KOPT-K1 (cell line): ENCODE measurements around the gene SLC44A3.

ENCODE experiments used
- H3K27ac ChIP-seq: fragments of 200-600 bp; sonication (generic); 2 replicates; pipeline ENCODE4 v1.5.1; 2016; ENCODE audit warnings: antibody characterized with exemption, mild to moderate bottlenecking, low read depth, low read length; ENCODE audit not compliant: poor library complexity, severe bottlenecking
- H3K36me3 ChIP-seq: fragments of 200-600 bp; sonication (generic); 2 replicates; pipeline ENCODE4 v1.5.1; 2017; ENCODE audit warnings: antibody characterized with exemption, mild to moderate bottlenecking, low read length, moderate library complexity; ENCODE audit not compliant: insufficient read depth
- H3K9me3 ChIP-seq: fragments of 200-600 bp; sonication (generic); 2 replicates; pipeline ENCODE4 v1.5.1; 2017; ENCODE audit warnings: antibody characterized with exemption, low read length, mild to moderate bottlenecking; ENCODE audit not compliant: insufficient read depth, poor library complexity, severe bottlenecking

The SLC44A3 gene

GRCh38 chr1:94888201-94888600 lies 68.0 kb downstream of the SLC44A3 start:
- Histone ChIP-seq H3K36me3 (no peaks in the 10 kb centered on the region), H3K27ac (no peak overlapping the region), H3K9me3 (no peaks in the 10 kb centered on the region)

DNA sequence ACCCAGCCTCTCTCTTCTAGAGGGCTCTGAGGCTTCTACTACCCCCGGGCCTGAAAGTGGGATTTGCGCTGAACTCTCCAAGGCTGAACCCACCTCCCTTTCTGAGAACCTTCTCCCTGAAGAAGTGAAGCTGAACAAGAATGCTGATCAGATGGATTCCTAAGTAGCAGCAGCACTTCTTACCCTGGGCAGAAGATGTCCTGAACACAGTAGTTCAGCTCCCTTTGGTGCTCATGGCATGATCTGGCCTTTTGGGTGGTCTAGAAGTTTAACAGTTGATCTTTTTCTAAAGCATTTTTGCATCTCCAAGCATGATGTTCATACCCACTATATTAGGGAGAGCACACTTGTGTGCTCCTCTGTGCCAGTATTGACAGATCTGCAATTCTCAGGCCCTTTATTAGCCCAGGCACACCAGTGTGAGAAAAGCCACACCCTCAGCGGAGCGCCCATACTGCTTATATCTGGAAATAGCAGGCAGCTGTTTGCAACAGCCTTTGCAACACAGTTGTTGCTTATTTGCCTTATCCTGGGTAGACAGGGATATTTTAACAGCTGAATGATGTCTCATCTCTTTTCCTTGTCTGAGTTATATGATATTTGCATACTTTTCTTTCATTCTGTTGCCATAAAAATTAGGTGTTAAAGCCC lies 72.6 kb downstream of the SLC44A3 start:
- Histone ChIP-seq H3K9me3 (no peaks in the 10 kb centered on the region), H3K36me3 (peaks cover 19% of the 10 kb centered on the region), H3K27ac (no peak overlapping the region)

GRCh38 chr1:94894630-94895029 lies 74.5 kb downstream of the SLC44A3 start:
- H3K9me3 ChIP-seq = no peaks in the 10 kb centered on the region
- H3K36me3 ChIP-seq = peaks cover 35% of the 10 kb centered on the region
- no peak overlapping the region for H3K27ac ChIP-seq

DNA sequence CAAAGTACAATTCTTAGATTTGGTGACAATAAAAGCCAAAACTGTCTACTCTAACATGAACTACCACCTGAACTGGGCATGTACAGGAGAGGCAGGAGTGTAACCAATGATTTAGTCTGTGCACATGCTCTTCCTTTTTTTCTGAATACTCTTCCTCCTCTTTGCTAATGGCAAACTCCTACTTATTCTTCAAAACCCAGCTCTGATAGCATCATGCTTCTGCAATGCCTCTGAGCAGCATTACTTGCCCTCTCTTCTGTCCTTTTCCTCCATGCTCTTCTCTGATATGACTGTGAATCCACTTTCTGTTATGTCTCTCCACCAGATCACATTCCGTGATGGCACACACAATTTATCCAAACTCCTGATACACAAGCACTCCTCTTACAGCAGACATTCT lies 75.4 kb downstream of the SLC44A3 start:
- Histone ChIP-seq H3K9me3 (no peaks in the 10 kb centered on the region), H3K36me3 (peaks cover 35% of the 10 kb centered on the region), H3K27ac (no peak overlapping the region)

DNA sequence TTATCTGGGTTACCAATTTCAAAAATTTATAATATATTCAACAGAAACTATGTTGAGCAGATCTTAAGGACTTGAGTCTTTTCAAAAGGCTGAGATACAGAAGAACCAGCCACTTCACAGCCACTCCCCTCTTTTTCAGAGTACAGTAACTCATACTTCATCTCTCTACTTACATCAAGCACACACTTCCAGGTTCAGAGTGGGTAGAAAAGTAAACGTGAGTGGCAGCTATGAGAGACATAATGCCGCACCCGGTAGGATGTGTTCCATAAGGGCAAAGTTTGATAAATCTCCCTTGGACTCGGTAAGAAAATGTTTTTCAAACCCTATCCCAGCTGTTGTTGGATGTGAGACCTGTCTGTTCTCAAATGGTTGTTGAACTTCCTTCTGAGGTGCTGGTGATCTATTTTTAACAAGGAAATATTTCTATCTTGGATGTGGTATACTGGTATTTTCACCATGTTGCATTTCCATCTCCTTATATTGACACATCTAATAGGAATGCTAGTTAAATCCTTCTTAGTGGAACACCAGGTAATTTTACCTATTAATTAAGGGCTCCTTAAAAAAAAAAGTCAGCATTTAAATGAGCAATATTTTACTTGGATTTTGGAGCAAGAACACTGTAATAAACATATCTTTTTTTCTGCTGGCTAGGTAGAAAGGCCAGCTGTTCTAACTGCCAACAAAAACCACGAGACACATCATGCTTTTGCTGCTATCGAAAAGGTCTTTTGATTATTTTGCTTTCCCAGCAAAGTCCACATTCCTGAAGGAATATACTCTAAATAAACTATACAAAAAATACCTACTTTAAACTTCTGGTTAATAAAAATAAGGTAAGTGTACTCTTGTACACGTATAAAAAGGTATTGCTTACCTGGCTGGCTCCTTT lies 78.6 kb downstream of the SLC44A3 start:
- Histone ChIP-seq H3K9me3 (no peaks in the 10 kb centered on the region), H3K36me3 (peaks cover 35% of the 10 kb centered on the region), H3K27ac (no peak overlapping the region)

DNA sequence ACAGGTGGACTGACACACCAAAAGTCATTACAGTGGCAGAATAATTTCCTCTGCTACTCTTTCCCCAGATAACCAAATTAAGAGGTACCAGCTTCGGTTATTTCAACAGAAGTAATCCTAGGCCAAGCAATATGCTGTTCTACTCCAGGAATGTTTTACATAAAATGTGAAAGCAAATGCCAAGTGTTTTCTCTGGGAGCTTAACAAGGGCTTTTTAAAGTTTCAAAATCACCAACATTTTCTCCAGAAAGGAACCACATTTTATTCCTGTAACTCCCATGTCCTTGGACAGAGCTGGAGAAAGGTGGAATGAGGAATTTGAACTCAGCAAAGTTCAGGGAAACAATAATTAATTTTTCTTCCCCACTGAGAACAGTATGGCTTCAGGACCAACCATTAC lies 79.6 kb downstream of the SLC44A3 start:
- no peaks in the 10 kb centered on the region for H3K9me3 ChIP-seq
- H3K27ac ChIP-seq = no peak overlapping the region
- H3K36me3 ChIP-seq = peaks cover 35% of the 10 kb centered on the region

GRCh38 chr1:94901841-94902240 lies 81.7 kb downstream of the SLC44A3 start:
- peaks cover 20% of the 10 kb centered on the region for H3K36me3 ChIP-seq
- H3K9me3 ChIP-seq = no peaks in the 10 kb centered on the region
- no peak overlapping the region for H3K27ac ChIP-seq

GRCh38 chr1:94903280-94904009 lies 83.3 kb downstream of the SLC44A3 start:
- H3K27ac ChIP-seq = no peak overlapping the region
- peaks cover 11% of the 10 kb centered on the region for H3K36me3 ChIP-seq
- no peaks in the 10 kb centered on the region for H3K9me3 ChIP-seq

DNA sequence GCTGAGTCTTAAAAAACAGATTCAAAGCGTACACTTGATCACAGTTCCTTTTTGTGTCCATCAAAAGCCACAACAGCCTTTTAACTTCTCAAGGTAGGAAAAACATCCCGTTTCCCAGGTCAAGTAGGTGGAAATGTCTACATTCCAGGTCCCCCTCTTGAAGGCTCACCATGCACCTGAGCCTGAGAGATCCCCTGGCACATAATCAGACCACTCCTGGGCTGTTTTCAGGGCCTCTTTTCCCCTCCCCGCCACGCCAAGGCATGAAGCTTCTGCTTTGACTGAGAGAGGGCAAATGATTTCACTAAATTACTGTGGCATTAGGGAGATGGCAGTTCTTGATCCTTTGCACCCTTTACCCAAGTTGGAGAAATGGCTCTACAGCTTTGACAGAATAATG lies 85.0 kb downstream of the SLC44A3 start:
- Histone ChIP-seq H3K27ac (no peak overlapping the region), H3K9me3 (no peaks in the 10 kb centered on the region), H3K36me3 (no peaks in the 10 kb centered on the region; the same call in 1 of the 2 replicates)

DNA sequence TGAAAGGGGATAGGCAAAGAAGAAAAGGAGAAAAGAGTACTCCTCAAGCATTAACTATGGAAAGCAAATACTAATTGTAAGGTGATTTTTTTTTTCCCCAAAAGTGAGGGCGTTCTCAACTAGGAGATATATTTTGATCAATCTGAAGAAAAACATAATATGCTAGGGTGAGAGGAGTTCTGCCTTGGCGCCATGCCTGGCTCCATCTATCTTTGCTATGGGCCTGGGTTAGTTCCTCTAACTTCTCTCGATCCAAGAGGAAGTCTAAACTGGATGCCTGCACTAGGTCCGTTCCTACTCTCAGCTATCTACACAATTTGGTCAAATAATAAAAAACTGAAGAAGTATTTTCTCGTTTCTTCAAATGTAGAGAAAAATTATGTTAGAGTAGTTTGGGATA lies 86.2 kb downstream of the SLC44A3 start:
- no peak overlapping the region for H3K27ac ChIP-seq
- no peaks in the 10 kb centered on the region; the same call in 1 of the 2 replicates for H3K36me3 ChIP-seq
- no peaks in the 10 kb centered on the region for H3K9me3 ChIP-seq

- no peak overlapping the region for H3K27ac ChIP-seq
- H3K9me3 ChIP-seq = no peaks in the 10 kb centered on the region
- H3K36me3 ChIP-seq = no peaks in the 10 kb centered on the region; the same call in 1 of the 2 replicates
Observed at GRCh38 chr1:94907136-94907535, 87.0 kb downstream of the SLC44A3 start.

- Histone ChIP-seq H3K27ac (no peak overlapping the region), H3K36me3 (no peaks in the 10 kb centered on the region), H3K9me3 (no peaks in the 10 kb centered on the region)
Observed at GRCh38 chr1:94908190-94908589, 88.0 kb downstream of the SLC44A3 start.

DNA sequence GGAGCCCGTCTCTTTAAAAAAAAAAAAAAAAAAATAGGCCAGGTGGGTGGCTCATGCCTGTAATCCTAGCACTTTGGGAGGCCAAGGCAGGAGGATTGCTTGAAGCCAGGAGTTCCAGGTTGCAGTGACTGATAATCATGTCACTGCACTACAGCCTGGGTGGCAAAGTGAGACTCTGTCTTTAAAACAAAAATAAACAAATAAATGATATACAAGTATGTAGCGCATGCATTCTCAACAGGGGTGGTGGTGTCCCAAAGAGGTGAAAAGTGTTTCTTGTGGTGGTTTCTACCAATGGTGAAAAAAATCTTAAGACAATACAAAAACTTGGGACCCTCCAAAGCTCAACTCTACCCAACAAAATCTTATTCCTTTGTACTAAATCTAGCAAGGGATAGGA lies 88.8 kb downstream of the SLC44A3 start:
- H3K27ac ChIP-seq = no peak overlapping the region
- no peaks in the 10 kb centered on the region for H3K9me3 ChIP-seq
- H3K36me3 ChIP-seq = no peaks in the 10 kb centered on the region

DNA sequence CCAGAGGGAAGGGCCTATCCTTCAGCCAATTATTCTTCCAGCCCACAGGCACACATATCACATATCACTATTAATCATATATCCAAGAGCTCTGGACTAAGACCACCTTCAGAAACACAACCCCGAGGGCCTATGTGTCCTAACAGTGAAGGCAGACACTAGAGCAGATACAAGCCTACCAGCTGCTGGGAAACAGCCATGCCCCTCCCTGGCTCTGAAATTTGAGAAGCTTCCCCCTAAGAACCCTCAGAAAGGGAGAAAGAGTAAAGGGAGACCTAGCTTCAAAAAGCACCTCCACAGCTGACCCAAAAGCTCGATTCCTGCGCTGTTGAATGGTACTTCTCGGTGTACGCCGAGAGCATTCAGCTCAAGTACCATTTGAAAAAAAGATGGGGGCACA lies 89.3 kb downstream of the SLC44A3 start:
- H3K27ac ChIP-seq = no peak overlapping the region
- H3K36me3 ChIP-seq = no peaks in the 10 kb centered on the region
- no peaks in the 10 kb centered on the region for H3K9me3 ChIP-seq
